Hepatocyte (in vitro differentiated cells): ENCODE data around the gene TRAPPC6A. TPM values are rescaled to one million over a fixed set of nuclear protein-coding genes. Genes with fewer than 3 reads are reported as not detected.

Source experiments
- DNase-seq: peaks from one replicate; pipeline ENCODE4 v3.0.0-alpha.2; 2016; ENCODE audit warnings: low spot score
- H2AFZ ChIP-seq: fragments of 200-600 bp; sonication (generic); 2 replicates; pipeline ENCODE4 v1.6.0; 2016; ENCODE audit warnings: antibody characterized with exemption, mild to moderate bottlenecking
- H3K27ac ChIP-seq: fragments of 200-600 bp; sonication (generic); 2 replicates; pipeline ENCODE4 v1.5.1; 2016; ENCODE audit warnings: mild to moderate bottlenecking
- H3K27me3 ChIP-seq: fragments of 200-600 bp; sonication (generic); 2 replicates; pipeline ENCODE4 v1.6.1; 2016
- H3K36me3 ChIP-seq: fragments of 200-600 bp; sonication (generic); replicated peaks from 2 replicates; pipeline ENCODE4 v1.5.1; 2016; ENCODE audit warnings: low read depth; ENCODE audit not compliant: insufficient read depth
- H3K4me1 ChIP-seq: fragments of 200-600 bp; sonication (generic); 2 replicates; pipeline ENCODE4 v1.5.1; 2016; ENCODE audit warnings: mild to moderate bottlenecking, moderate library complexity; ENCODE audit not compliant: insufficient read depth
- H3K4me2 ChIP-seq: fragments of 200-600 bp; sonication (generic); 2 replicates; pipeline ENCODE4 v1.6.0; 2016
- H3K4me3 ChIP-seq: fragments of 200-600 bp; sonication (generic); 2 replicates; pipeline ENCODE4 v1.5.1; 2016; ENCODE audit warnings: mild to moderate bottlenecking
- H3K79me2 ChIP-seq: fragments of 200-600 bp; sonication (generic); 2 replicates; pipeline ENCODE4 v1.6.0; 2017; ENCODE audit warnings: mild to moderate bottlenecking
- H3K9me2 ChIP-seq: fragments of 200-600 bp; sonication (generic); replicated peaks from 2 replicates; pipeline ENCODE4 v1.6.0; 2017; ENCODE audit warnings: mild to moderate bottlenecking; ENCODE audit not compliant: insufficient read depth
- H3K9me3 ChIP-seq: fragments of 200-600 bp; sonication (generic); 2 replicates; pipeline ENCODE4 v1.5.1; 2016; ENCODE audit warnings: low read depth, mild to moderate bottlenecking
- H4K20me1 ChIP-seq: fragments of 200-600 bp; sonication (generic); 2 replicates; pipeline ENCODE4 v1.6.0; 2016; ENCODE audit warnings: mild to moderate bottlenecking; ENCODE audit not compliant: insufficient read depth, poor library complexity, severe bottlenecking
- EZH2 ChIP-seq: fragments of 200-600 bp; sonication (generic); IDR thresholded peaks from 2 replicates; pipeline ENCODE4 v1.6.1; 2016; ENCODE audit warnings: antibody characterized with exemption, mild to moderate bottlenecking, borderline replicate concordance
- EZH2phosphoT487 ChIP-seq: fragments of 200-600 bp; sonication (generic); IDR thresholded peaks from one replicate; pipeline ENCODE4 v1.6.1; 2018; ENCODE audit warnings: antibody characterized with exemption, mild to moderate bottlenecking, low read depth, moderate library complexity; ENCODE audit not compliant: unreplicated experiment, severe bottlenecking
- WGBS: methylation state at CpG from one replicate; pipeline ENCODE4 v1.1.6; 2016; ENCODE audit warnings: low lambda C conversion rate; ENCODE audit errors: missing lambda C conversion rate; 5-methylcytosine and 5-hydroxymethylcytosine counted together
- polyA plus RNA-seq: library from polyadenylated mRNA; unstranded; fragments of >200 nt; fragmentation: Nextera tagmentation; extraction: Ambion mirVana; gene quantifications from 2 replicates; pipeline ENCODE4 v1.2.1, GENCODE V29; 2016
- total RNA-seq: library from RNA; depleted of rRNA; stranded (reverse); fragments of >200 nt; gene quantifications from 2 replicates; pipeline ENCODE4 v1.2.3, GENCODE V29; 2014
- TF ChIP-seq, protein P1 (sequence below): fragments of 200-600 bp; sonication (generic); IDR thresholded peaks from 2 replicates; pipeline ENCODE4 v1.5.1; 2016; ENCODE audit warnings: antibody characterized with exemption, mild to moderate bottlenecking; ENCODE audit not compliant: poor library complexity

TRAPPC6A gene
- total and polyA plus RNA-seq, 2 experiments from 2014 or later = 25.7 to 60.1 TPM

DNA sequence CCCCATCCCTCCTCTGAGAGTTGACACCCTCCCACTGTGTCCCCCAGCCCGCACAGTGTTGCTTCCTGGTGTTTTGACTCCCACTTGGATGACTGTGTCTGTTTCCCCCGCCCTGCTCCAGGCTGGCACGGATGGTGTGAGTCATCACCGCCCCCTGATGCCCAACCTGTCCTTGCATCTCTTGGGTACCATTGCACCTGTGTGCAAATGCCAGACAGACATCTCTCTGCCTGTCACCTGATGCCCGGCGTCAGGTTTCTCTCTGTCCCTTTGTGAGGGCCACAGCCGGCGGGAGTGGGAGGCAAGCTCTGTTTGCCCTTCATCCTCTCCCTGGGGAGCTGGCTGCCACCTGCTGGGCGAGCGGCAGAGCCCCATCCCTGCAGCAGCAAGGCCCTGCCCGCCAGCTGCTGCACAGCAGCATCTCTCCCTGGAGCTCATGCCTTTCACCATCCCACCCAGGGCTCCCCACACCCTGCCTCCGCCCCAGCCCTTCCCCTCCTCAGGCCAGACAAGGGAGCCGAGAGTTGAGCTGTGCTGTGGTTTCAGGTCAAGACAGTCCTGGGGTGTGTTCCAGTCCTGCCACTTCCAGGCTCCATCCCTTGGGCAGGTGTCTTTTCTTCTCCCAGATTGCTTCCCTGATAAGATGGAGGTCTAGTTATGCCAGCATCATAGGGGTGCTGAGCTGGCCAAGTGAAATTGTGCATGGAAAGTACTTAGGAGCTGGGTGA is 47.0 kb downstream of the TRAPPC6A start:
- Histone ChIP-seq H4K20me1 (peaks cover 44% of the 10 kb centered on the region), H3K9me3 (no peaks in the 10 kb centered on the region), H3K79me2 (peaks cover 84% of the 10 kb centered on the region), H3K4me3 (no peak overlapping the region), H3K4me2 (no peak overlapping the region), H2AFZ (no peak overlapping the region), H3K36me3 (no peaks in the 10 kb centered on the region), H3K9me2 (no peaks in the 10 kb centered on the region), H3K4me1 (no peaks in the 10 kb centered on the region), H3K27ac (no peak overlapping the region), H3K27me3 (no peaks in the 10 kb centered on the region)
- TF ChIP-seq EZH2 = no peak
- TF ChIP-seq, protein P1, sequence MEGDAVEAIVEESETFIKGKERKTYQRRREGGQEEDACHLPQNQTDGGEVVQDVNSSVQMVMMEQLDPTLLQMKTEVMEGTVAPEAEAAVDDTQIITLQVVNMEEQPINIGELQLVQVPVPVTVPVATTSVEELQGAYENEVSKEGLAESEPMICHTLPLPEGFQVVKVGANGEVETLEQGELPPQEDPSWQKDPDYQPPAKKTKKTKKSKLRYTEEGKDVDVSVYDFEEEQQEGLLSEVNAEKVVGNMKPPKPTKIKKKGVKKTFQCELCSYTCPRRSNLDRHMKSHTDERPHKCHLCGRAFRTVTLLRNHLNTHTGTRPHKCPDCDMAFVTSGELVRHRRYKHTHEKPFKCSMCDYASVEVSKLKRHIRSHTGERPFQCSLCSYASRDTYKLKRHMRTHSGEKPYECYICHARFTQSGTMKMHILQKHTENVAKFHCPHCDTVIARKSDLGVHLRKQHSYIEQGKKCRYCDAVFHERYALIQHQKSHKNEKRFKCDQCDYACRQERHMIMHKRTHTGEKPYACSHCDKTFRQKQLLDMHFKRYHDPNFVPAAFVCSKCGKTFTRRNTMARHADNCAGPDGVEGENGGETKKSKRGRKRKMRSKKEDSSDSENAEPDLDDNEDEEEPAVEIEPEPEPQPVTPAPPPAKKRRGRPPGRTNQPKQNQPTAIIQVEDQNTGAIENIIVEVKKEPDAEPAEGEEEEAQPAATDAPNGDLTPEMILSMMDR = peak; percentile 36
- DNase-seq = peak; percentile 62
- 72% methylated on average over 13 of the region's 13 CpGs for WGBS

DNA sequence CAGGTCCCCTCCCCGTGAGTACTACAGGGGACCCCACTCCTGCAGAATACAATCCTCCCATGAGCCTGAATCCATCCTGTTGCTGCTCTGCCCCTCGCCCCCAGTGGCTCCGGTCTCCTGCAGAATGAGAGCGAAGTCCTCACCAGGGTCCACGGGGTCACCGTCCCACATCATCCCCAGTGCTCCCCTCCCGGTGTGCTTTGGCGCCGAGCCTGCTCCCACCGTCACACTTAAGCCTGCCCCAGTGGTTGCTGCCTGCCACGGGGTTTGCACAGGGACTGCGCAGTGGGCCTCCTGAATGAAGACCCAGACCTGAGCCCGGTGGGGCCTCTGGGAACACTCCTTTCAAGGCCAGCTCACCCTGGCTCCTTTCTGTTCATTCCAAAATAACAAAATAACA is 47.8 kb downstream of the TRAPPC6A start:
- H3K4me1 ChIP-seq = no peaks in the 10 kb centered on the region
- H3K36me3 ChIP-seq = no peaks in the 10 kb centered on the region
- no peaks in the 10 kb centered on the region for H3K27me3 ChIP-seq
- peaks cover 85% of the 10 kb centered on the region for H3K79me2 ChIP-seq
- no peak overlapping the region for H3K27ac ChIP-seq
- H3K4me2 ChIP-seq = no peak overlapping the region
- H3K9me3 ChIP-seq = no peaks in the 10 kb centered on the region
- H2AFZ ChIP-seq = no peak overlapping the region
- DNase-seq = no peak
- H4K20me1 ChIP-seq = peaks cover 51% of the 10 kb centered on the region
- no peaks in the 10 kb centered on the region for H3K9me2 ChIP-seq
- no peak overlapping the region for H3K4me3 ChIP-seq
- WGBS = 88% methylated on average over 13 of the region's 13 CpGs
- TF ChIP-seq, protein P1 = no peak
- TF ChIP-seq EZH2phosphoT487 (no peak), EZH2 (no peak)

DNA sequence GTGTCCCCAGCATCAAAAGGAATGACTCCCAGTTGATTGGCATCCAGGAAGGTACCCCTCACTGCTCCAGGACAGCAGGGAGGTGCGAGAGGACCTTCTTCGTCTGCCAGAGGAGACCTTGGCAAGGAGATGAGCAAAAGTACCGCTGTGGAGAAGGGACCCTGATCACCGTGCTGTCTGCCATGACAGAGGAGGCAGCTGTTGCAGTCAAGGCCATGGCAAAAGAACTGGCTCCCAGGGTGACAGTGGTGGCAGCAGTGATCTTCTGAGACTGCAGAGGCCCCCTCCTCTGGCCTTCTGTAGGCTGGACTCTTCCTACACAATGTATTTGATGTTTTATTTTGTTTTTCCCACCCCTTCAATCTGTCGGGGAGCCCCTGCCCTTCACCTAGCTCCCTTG is 49.2 kb downstream of the TRAPPC6A start:
- 96% methylated on average over 5 of the region's 5 CpGs for WGBS
- Histone ChIP-seq H3K4me3 (no peak overlapping the region), H3K9me2 (no peaks in the 10 kb centered on the region), H3K36me3 (no peaks in the 10 kb centered on the region), H3K79me2 (peaks cover 91% of the 10 kb centered on the region), H3K27ac (no peak overlapping the region), H3K4me2 (no peak overlapping the region), H3K4me1 (no peaks in the 10 kb centered on the region), H2AFZ (no peak overlapping the region), H3K9me3 (no peaks in the 10 kb centered on the region), H4K20me1 (peaks cover 59% of the 10 kb centered on the region), H3K27me3 (no peaks in the 10 kb centered on the region)
- no peak for TF ChIP-seq EZH2
- TF ChIP-seq EZH2phosphoT487 = no peak
- TF ChIP-seq, protein P1 = no peak
- DNase-seq = no peak
